OCI-LY7 (cell line): ENCODE results near the gene SLC25A46. TPM values are rescaled to one million over a fixed set of nuclear protein-coding genes. Genes with fewer than 3 reads are reported as not detected.
"Not testable (repeated sequence)": the region's sequence is repeated elsewhere in the genome, so short reads cannot be mapped to it uniquely, and the experiment has no call there.

Source experiments
- BruUV-seq: library from RNA; stranded (reverse); fragments of 400-500 nt; replicated peaks from 2 replicates; lab custom pipeline; 2021; lab: Mats Ljungman, UMichigan
- CTCF ChIA-PET: fragments of 300-600 bp; sonication (Branson Sonifier 250); formaldehyde crosslinking; loops from one replicate; lab custom pipeline; 2022; ENCODE audit warnings: antibody characterized with exemption; ENCODE audit not compliant: unreplicated experiment; lab: Charles Lee
- POLR2A ChIA-PET: fragments of 300-600 bp; sonication (Branson Sonifier 250); formaldehyde crosslinking; loops from one replicate; lab custom pipeline; 2022; ENCODE audit warnings: antibody characterized with exemption; lab: Charles Lee
- DNase-seq: peaks from one replicate; pipeline ENCODE4 v3.0.0-alpha.2; 2015; ENCODE audit warnings: low spot score
- H2AFZ ChIP-seq: fragments of 200-600 bp; sonication (generic), shearing (Covaris generic); 2 replicates; pipeline ENCODE4 v1.6.1; 2014; ENCODE audit warnings: mild to moderate bottlenecking, antibody characterized with exemption, low read length, moderate library complexity
- H3K27ac ChIP-seq: fragments of 200-600 bp; sonication (generic); 2 replicates; pipeline ENCODE4 v1.5.1; 2014; ENCODE audit warnings: mixed run types, low read depth, mild to moderate bottlenecking, moderate library complexity, low read length, inconsistent platforms; ENCODE audit not compliant: poor library complexity, severe bottlenecking
- H3K36me3 ChIP-seq: fragments of 200-600 bp; sonication (generic); 2 replicates; pipeline ENCODE4 v1.6.1; 2014; ENCODE audit warnings: mild to moderate bottlenecking, antibody characterized with exemption, low read length, moderate library complexity, mixed read lengths; ENCODE audit not compliant: insufficient read depth
- H3K4me1 ChIP-seq: fragments of 200-600 bp; sonication (generic); 2 replicates; pipeline ENCODE4 v1.5.1; 2014; ENCODE audit warnings: mild to moderate bottlenecking, low read length; ENCODE audit not compliant: insufficient read depth, poor library complexity, severe bottlenecking
- H3K4me2 ChIP-seq: fragments of 200-600 bp; sonication (generic); 2 replicates; pipeline ENCODE4 v1.6.1; 2014; ENCODE audit warnings: mild to moderate bottlenecking, low read length
- H3K4me3 ChIP-seq: fragments of 200-600 bp; sonication (generic); 2 replicates; pipeline ENCODE4 v1.5.1; 2014; ENCODE audit warnings: mild to moderate bottlenecking, low read depth, low read length; ENCODE audit not compliant: poor library complexity, severe bottlenecking
- H3K79me2 ChIP-seq: fragments of 200-600 bp; sonication (generic); 2 replicates; pipeline ENCODE4 v1.6.1; 2016; ENCODE audit warnings: low read depth, mild to moderate bottlenecking, low read length, moderate library complexity, mixed read lengths; ENCODE audit not compliant: insufficient read depth
- H3K9me2 ChIP-seq: fragments of 200-600 bp; sonication (generic); 2 replicates; pipeline ENCODE4 v1.6.1; 2016; ENCODE audit warnings: mild to moderate bottlenecking, low read length, mixed read lengths; ENCODE audit not compliant: insufficient read depth
- H3K9me3 ChIP-seq: fragments of 200-600 bp; sonication (generic); 2 replicates; pipeline ENCODE4 v1.6.1; 2014; ENCODE audit warnings: mild to moderate bottlenecking, mixed run types, low read length, mixed read lengths
- H4K20me1 ChIP-seq: fragments of 200-600 bp; sonication (generic); 2 replicates; pipeline ENCODE4 v1.6.1; 2014; ENCODE audit warnings: mild to moderate bottlenecking, antibody characterized with exemption, low read length, moderate library complexity, mixed read lengths; ENCODE audit not compliant: insufficient read depth
- EZH2phosphoT487 ChIP-seq: fragments of 200-600 bp; sonication (generic); IDR thresholded peaks from 2 replicates; pipeline ENCODE4 v1.6.1; 2018; ENCODE audit warnings: low read depth, borderline replicate concordance, mild to moderate bottlenecking, mixed run types, antibody characterized with exemption, low read length, moderate library complexity, mixed read lengths
- intact Hi-C: fragments of 100-400 bp; cut with micrococcal nuclease; formaldehyde crosslinking; loops from one replicate; pipeline ENCODE4 v1.10.0; 2022; ENCODE audit not compliant: unreplicated experiment
- total RNA-seq, 2 experiments: library from RNA; depleted of rRNA in 1 of 2; stranded (reverse); fragments of >200 nt in 1 of 2; shearing (Covaris generic) in 1 of 2; gene quantifications; 2 replicates each; pipeline ENCODE4 v1.2.3, GENCODE V29; 2014 to 2022
- TF ChIP-seq, protein P1 (sequence below): fragments of 200-600 bp; sonication (generic); conservative IDR thresholded peaks from 2 replicates; pipeline ENCODE4 v1.5.1; 2014; ENCODE audit warnings: mild to moderate bottlenecking, antibody characterized with exemption, low read length, moderate library complexity, mixed read lengths

The SLC25A46 gene
- total RNA-seq, 2 experiments from 2014 or later, result 37.8 to 49.2 TPM

DNA sequence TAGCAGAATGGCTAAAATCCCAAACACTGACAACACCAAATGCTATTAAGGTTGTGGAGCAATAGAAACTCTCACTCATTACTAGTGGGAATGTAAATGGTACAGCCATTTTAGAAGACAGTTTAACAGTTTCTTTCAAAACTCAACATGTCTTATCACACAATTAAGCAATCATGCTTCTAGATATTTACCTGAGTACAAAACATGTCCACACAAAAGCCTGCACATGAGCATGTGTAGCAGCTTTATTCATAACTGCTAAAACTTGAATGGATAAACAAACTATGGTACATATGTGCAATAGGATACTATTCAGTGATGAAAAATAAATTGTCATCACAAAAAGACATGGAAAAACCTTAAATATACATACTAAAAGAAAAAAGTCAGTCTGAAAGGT is 31.5 kb downstream of the SLC25A46 start:
- H4K20me1 ChIP-seq, result no peaks in the 10 kb centered on the region
- intact Hi-C loops, result no loop called here
- H3K27ac ChIP-seq, result no peak overlapping the region
- no peaks in the 10 kb centered on the region for H3K9me3 ChIP-seq
- H3K36me3 ChIP-seq, result no peaks in the 10 kb centered on the region
- no peak overlapping the region for H2AFZ ChIP-seq
- no peaks in the 10 kb centered on the region for H3K79me2 ChIP-seq
- CTCF ChIA-PET, result no interaction called here
- POLR2A ChIA-PET, result no interaction called here
- no peak for DNase-seq
- TF ChIP-seq, protein P1, sequence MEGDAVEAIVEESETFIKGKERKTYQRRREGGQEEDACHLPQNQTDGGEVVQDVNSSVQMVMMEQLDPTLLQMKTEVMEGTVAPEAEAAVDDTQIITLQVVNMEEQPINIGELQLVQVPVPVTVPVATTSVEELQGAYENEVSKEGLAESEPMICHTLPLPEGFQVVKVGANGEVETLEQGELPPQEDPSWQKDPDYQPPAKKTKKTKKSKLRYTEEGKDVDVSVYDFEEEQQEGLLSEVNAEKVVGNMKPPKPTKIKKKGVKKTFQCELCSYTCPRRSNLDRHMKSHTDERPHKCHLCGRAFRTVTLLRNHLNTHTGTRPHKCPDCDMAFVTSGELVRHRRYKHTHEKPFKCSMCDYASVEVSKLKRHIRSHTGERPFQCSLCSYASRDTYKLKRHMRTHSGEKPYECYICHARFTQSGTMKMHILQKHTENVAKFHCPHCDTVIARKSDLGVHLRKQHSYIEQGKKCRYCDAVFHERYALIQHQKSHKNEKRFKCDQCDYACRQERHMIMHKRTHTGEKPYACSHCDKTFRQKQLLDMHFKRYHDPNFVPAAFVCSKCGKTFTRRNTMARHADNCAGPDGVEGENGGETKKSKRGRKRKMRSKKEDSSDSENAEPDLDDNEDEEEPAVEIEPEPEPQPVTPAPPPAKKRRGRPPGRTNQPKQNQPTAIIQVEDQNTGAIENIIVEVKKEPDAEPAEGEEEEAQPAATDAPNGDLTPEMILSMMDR, result no peak
- no peak for TF ChIP-seq EZH2phosphoT487
- H3K9me2 ChIP-seq, result no peaks in the 10 kb centered on the region
- H3K4me3 ChIP-seq, result no peak overlapping the region
- no peak overlapping the region for H3K4me2 ChIP-seq
- BruUV-seq, result no TSS peak
- H3K4me1 ChIP-seq, result no peaks in the 10 kb centered on the region

DNA sequence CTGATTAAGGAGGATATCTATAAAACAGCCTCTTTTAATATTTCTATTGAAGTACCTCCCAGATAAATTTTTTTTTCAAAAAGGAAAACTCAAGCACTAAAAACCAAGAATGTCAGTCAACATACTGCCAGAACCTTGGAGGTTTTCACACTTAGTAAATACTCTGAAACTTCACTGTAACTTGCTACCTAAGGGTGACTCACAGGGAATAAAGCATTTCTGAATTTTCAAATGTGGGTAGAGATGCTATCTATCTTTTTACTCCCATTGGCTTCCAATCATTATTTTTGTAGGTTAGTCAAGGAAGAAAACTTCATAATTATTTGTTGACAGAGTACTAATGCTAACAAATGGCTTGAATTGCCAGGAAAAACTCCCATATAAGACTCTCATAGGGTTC is 46.1 kb downstream of the SLC25A46 start:
- H3K9me2 ChIP-seq, result no peaks in the 10 kb centered on the region
- BruUV-seq, result no TSS peak
- H3K27ac ChIP-seq, result no peak overlapping the region
- H3K9me3 ChIP-seq, result no peaks in the 10 kb centered on the region
- POLR2A ChIA-PET, result no interaction called here
- H3K4me3 ChIP-seq, result no peak overlapping the region
- H2AFZ ChIP-seq, result no peak overlapping the region
- CTCF ChIA-PET, result no interaction called here
- intact Hi-C loops, result no loop called here
- no peaks in the 10 kb centered on the region for H3K4me1 ChIP-seq
- TF ChIP-seq, protein P1, result no peak
- no peak for TF ChIP-seq EZH2phosphoT487
- no peaks in the 10 kb centered on the region for H3K36me3 ChIP-seq
- H3K4me2 ChIP-seq, result no peak overlapping the region
- H4K20me1 ChIP-seq, result no peaks in the 10 kb centered on the region
- H3K79me2 ChIP-seq, result no peaks in the 10 kb centered on the region
- no peak for DNase-seq

DNA sequence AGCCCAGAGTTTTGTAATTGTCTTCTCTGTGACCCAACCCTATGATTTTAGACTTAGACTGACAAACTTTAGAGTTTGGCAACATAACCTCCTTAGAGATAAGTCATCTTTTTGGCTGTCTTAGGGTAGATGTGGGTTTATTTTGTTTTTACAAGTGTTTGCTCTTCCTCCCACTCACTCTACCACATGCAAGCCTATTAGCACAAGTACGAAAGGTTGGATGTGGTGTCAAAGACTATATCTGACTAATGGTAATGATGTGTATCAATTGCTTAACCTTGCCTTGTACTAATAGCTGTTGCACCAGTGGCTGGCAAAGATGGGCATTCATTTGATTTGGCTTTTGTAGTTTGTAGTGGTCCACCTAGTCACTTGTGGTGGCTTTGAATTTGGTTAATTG is 46.5 kb downstream of the SLC25A46 start:
- ChIA-PET CTCF (no interaction called here), POLR2A (no interaction called here)
- no peak overlapping the region for H3K27ac ChIP-seq
- H3K4me2 ChIP-seq, result no peak overlapping the region
- intact Hi-C loops, result no loop called here
- no peaks in the 10 kb centered on the region for H3K36me3 ChIP-seq
- no peak overlapping the region for H3K4me3 ChIP-seq
- no peaks in the 10 kb centered on the region for H3K9me3 ChIP-seq
- DNase-seq, result no peak
- H3K9me2 ChIP-seq, result no peaks in the 10 kb centered on the region
- no peak overlapping the region for H2AFZ ChIP-seq
- no peaks in the 10 kb centered on the region for H3K4me1 ChIP-seq
- no peak for TF ChIP-seq EZH2phosphoT487
- TF ChIP-seq, protein P1, result no peak
- no peaks in the 10 kb centered on the region for H4K20me1 ChIP-seq
- BruUV-seq, result no TSS peak
- H3K79me2 ChIP-seq, result no peaks in the 10 kb centered on the region

DNA sequence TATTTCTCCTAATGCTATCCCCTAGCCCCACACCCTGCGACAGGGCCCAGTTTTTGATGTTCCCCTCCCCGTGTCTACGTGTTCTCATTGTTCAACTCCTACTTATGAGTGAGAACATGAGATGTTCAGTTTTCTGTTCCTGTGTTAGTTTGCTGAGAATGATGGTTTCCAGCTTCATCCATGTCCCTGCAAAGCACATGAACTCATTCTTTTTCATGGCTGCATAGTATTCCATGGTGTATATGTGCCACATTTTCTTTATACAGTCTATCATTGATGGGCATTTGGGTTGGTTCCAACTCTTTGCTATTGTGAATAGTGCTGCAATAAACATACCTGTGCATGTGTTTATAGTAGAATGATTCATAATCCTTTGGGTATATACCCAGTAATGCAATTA is 49.2 kb downstream of the SLC25A46 start:
- POLR2A ChIA-PET, BruUV-seq, H3K27ac ChIP-seq, H3K79me2 ChIP-seq, H3K4me1 ChIP-seq, H3K9me2 ChIP-seq, H3K4me2 ChIP-seq, H3K36me3 ChIP-seq, DNase-seq, H3K9me3 ChIP-seq, intact Hi-C loops, H2AFZ ChIP-seq, H3K4me3 ChIP-seq, CTCF ChIA-PET, H4K20me1 ChIP-seq: not testable (repeated sequence)
